GM18519 (cell line): Measurements from ENCODE around the gene BUD31.
A peak's percentile ranks its signal among the peaks of the same experiment; 100 is the strongest.
"Not testable (repeated sequence)": the region's sequence is repeated elsewhere in the genome, so short reads cannot be mapped to it uniquely, and the experiment has no call there.

ENCODE experiments used
- ATAC-seq: cut with Tn5 transposase; IDR thresholded peaks from one replicate; pipeline ENCODE4 v1.9.1; 2021; ENCODE audit warnings: mild to moderate bottlenecking, moderate library complexity; ENCODE audit not compliant: unreplicated experiment, low FRiP score

Gene BUD31

DNA sequence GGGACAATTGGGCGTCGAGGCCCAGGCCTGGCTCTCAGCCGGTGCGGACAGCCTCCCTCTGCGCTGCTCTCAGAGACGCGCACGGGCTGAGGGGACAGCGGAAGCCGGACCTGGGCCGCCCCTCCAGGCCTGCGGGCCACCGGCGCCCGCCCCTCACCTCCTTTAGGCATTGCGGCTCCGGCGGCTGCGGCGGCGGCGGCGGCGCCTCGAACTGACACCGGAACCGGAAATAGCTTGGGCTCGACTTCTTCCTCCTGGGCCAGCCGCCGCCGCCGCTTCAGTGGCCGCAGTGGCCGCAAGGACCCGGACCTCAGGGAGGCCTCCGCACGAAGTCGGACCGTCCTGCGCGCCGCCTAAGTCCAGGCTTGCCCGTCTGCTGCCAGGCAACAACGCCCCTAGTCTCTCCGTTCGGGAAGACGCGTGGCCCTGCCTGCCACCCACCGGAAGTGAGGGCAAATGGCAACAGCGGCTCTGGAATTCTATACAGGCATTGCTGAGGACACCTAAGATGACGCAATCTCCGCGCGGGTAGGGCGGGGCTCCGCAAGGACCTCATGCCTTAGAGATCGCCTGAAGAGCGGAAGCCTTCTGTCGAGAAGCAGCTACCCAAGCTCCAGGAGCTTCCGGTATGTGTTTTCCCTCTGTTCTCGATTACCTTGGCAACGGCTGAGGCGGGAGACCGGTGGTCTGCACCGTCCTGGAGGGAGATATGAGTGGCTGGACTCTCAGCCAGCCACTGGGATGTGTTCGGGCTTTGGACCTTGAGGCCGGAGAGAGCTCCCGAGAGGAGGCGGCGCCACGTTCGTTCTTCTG, at the start of gene BUD31, which contains the start of gene PDAP1:
Gene BUD31, plus strand, starts transcription at position 591 of the 813 bp plus-strand sequence. CDS start 2,124 bp downstream, outside the sequence.
Gene PDAP1, minus strand, starts transcription at position 219 of the 813 bp plus-strand sequence. Its CDS starts 49 bp downstream, at position 170.
- peak; percentile 73 for ATAC-seq

DNA sequence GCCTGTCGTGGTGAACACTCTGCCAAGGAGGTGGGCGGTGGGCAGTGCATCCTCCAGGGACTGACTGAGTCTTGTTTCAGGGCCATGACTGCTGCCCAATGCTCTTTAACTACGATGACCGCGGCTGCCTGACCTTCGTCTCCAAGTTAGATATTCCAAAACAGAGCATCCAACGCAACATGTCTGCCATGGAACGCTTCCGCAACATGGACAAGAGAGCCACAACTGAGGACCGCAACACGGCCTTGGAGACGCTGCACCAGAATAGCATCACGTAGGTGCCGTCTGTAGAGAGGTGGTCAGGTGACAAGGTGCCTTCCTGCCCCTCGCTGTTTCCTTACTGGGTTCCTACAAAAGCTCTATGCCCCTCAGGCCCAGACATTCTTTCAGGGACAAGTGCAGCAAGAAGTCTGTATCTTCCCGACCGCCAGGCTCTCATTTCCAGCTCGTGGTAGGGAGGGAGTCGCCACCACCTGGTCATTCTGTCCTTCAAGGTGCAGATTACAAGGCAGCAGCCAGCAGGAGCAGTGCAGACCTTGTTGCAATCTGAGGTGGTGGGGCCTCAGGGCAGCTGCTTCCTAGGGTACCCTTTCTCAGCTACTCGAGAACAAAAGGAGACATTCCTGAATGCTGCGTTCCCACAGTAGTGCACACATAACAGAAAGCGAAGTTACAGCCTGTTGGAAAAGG, 49.2 kb upstream of the BUD31 start:
- no peak for ATAC-seq

DNA sequence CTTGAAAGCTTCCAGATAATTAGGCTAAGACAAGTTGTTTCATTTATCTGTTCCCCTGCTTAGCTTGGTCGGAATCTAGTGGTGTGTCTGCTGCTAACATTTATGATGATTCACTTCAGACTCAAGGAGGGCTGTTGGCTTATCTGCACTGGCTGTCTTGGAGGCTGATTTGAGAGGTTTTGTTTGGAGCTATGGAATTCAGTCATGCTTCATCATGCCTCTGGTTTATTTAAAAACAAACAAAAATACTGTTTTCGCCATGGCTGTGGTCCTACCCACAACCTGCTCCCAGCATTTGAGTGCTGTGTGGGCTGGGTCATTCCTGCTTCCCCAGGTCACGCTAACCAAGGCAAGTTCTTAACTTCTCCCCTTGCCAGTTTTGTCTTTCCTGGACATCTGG, 46.0 kb upstream of the BUD31 start:
- no peak for ATAC-seq

DNA sequence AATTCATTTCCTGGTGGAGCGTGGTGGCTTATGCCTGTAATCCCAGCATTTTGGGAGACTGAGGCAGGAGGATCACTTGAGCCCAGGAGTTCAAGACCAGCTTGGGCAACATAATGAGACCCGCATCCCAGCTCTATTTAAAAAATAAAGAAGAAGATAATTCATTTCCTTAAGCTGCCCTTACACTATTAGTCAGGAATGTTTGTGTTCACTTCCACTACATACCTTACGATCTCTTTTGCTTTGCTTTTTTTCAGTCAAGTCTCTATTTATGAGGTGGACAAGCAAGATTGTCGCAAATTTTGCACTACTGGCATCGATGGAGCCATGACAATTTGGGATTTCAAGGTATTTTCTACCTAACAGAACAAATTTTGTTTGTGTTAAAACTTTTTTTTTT, 45.5 kb upstream of the BUD31 start:
- no peak for ATAC-seq

- no peak for ATAC-seq
Measured at GRCh38 chr7:99365318-99366141, 43.2 kb upstream of the BUD31 start.

DNA sequence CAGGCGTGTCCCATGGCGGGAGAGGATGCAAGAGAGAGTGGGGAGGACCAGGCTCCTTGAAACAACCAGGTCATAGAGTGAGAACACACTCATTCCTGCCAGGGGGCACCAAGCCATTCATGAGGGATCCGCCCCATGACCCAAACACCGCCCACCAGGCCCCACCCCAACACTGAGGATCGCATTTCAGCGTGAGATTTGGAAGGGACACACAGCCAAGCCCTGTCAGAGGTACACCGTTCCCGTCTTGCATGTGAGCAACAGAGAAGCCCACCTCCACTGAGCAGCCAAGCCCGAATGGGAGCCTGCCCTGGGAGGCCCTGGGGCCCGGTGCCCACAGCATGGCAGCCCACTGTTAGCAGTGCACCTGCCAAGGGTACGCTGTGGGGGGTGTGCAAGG, 42.1 kb upstream of the BUD31 start:
- no peak for ATAC-seq

DNA sequence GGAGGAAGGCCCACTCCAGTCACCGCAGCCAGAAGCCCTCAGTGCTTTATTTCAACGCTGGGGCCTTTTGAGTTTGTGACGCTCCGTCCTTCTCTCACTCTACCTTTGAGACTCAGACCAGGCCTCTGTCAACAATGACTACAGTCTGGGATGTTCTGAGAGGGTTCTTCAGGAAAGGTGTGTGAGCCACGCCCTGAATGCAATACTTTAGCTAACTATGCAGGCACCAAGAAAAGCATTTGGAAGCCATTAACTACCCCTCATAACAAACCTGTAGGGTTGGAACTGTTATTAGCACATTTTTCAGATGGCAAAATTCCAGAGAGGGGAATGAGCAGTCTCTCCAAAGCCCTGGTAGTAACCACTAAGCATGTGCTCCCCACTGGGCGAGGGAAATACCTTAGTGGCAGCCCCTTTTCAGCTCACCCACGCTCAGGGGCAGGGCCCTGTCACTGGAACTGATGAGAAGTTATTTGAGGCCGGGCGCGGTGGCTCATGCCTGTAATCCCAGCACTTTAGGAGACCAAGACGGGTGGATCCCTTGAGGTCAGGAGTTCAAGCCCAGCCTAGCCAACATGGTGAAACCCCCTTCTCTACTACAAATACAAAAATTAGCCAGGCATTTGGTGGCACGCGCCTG, 39.9 kb upstream of the BUD31 start:
- ATAC-seq, result no peak

DNA sequence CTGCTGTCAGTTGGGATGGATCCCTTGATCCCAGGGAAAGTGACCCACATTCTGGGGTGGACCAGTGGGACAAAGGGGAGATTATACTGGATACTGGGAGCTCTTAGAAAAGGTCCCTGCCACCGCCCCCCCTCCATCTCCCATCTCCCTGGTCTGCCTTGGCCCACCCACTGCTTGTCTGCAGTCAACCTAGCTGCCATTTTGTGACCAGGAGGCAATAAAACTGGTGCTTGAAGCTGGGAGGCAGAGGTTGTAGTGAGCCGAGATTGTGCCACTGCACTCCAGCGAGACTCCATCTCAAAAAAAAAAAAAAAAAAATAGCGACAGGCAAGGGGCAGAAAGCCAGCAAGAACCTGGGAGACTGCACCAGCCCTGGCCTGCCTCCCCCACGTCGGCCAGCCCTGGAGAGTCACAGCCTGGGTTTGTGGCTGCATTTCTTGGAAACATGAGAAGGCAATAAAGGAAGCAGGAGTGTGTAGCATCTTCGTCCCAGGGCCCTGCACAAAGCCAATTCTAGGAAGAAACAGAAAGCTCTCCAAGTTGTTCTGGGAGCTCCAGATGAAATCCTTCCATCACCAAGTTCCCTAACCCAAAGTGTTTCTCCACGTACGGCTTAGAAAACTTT, 38.9 kb upstream of the BUD31 start:
- ATAC-seq, result no peak

- no peak for ATAC-seq
Measured at GRCh38 chr7:99371376-99371920, 37.3 kb upstream of the BUD31 start.

DNA sequence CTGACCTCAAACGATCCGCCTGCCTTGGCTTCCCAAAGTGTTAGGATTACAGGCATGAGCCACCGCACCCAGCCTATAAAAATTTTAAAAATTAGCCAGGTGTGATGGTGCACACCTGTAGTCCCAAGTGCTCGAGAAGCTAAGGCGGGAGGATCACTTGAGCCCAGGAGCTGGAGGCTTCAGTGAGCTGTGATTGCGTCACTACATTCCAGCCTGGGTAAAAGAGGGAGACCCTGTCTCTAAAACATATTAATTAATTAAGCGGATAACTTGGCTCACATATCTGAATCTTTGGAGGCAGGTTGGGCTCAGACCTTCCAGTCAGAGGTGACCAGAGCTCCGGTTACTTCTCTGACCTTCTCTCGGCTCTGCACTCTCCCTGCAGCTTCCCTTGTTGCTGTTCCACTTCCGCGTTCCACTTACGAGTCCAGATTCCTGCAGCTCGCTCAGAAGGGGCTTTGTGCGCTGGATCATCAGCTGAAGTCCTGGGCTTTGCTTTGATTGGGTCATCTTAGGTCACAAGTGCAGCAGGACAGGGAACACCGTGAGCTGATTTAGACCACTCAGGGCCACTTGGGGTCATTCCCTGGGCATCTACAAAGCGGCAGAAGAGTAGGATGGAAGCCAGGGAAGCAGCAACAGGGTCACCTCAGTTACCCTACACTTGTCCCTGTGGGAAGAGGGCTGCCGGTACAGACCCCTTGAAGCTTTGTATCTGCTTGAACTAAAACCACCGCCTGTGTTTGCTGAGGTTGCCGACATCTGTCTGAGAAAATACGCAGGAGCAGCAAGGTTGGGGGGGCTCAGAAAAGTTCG, 36.3 kb upstream of the BUD31 start:
- ATAC-seq, result no peak

GRCh38 chr7:99373091-99374066, 35.4 kb upstream of the BUD31 start:
- ATAC-seq, result no peak

GRCh38 chr7:99374111-99375064, 34.4 kb upstream of the BUD31 start, which contains the start of gene ARPC1B:
Gene ARPC1B (plus strand): TSS chr7:99374730. CDS start chr7:99385715, 10,985 bp downstream.
- no peak for ATAC-seq

DNA sequence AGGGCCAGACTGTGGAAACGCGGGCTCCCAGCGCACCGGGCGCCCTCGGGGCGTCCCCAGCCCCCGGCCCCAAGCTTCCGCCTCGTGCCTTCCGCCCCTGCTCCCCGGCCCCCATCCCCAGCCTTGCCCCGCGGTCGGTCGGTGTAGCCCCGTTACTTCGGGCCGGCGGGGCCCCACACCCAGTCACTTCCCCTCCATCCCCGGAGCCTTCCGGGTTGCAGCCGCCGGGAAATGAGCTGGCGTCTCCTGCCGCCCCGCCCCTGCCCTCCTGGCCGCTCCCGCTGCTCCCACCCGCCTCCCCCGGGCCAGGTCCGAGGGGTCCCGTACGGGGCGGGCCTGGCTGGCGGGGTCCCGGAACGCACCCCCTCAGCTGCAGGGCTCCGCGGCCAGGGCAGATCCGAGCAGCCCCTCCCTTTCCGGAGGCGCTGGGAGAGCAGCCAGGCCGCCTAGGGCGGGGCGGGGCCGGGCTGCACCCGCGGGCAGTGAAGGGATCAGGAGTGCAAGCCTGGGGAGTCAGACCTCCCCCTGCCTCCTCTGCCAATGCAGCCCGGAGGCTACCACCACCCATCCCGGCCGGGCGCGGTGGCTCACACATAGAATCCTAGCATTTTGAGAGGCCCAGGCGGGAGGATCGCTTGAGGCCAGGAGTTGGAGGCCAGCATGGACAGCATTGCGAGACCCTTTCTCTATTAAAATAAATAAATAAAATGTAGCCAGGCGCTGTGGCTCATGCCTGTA, 33.5 kb upstream of the BUD31 start:
- no peak for ATAC-seq

GRCh38 chr7:99379043-99379577, 29.7 kb upstream of the BUD31 start:
- ATAC-seq, result no peak

DNA sequence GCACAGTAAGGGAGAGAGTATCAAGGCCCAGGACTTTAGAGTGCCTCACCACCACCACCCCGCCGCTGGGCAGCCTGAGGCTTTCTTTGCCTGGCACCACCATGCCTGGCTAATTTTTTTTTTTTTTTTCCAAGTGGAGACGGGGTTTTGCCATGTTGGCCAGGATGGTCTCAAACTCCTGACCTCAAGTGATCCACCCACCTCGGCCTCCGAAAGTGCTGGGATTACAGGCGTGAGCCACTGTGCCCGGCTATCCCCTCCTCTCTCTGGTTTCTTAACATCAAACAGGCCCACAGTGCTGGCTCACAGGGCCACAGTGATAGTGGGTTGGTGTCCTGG, 29.1 kb upstream of the BUD31 start:
- not testable (repeated sequence) for ATAC-seq
